CD14-positive monocyte (primary cell): Measurements from ENCODE around the gene BCL2L12. TPM values are rescaled to one million over a fixed set of nuclear protein-coding genes. Genes with fewer than 3 reads are reported as not detected.

Experiments
- DNase-seq, 3 donors: peaks; one replicate each; pipeline ENCODE4 v3.0.0-alpha.2; 2011 to 2022
- H2AFZ ChIP-seq: 2 replicates; pipeline ENCODE4 v1.6.0; 2012; ENCODE audit warnings: mild to moderate bottlenecking, low read depth, low read length, inconsistent platforms; ENCODE audit not compliant: insufficient read depth, poor library complexity, severe bottlenecking
- H3K27ac ChIP-seq, 2 donors: 1 replicate in 1 of 2; 2 replicates in 1 of 2; pipeline ENCODE4 v1.5.1; 2012 to 2013; ENCODE audit warnings: low read length in 2 of 2, control low read depth in 1 of 2, inconsistent platforms in 1 of 2, low read depth in 1 of 2, mild to moderate bottlenecking in 1 of 2
- H3K27me3 ChIP-seq, 2 donors: one replicate each; pipeline versions ENCODE4 v1.6.0 to v1.6.1; 2011 to 2013; ENCODE audit warnings: low read length in 2 of 2; ENCODE audit not compliant: control insufficient read depth in 2 of 2, insufficient read depth in 2 of 2
- H3K36me3 ChIP-seq, 2 donors: replicated peaks in 1 of 2; 1 replicate in 1 of 2; 2 replicates in 1 of 2; pipeline versions ENCODE4 v1.5.1 to v1.6.1; 2012 to 2013; ENCODE audit warnings: low read length in 2 of 2, control low read depth in 1 of 2, inconsistent platforms in 1 of 2, mild to moderate bottlenecking in 1 of 2; ENCODE audit not compliant: insufficient read depth in 2 of 2, control insufficient read depth in 1 of 2
- H3K4me1 ChIP-seq, 2 donors: 1 replicate in 1 of 2; 2 replicates in 1 of 2; pipeline versions ENCODE4 v1.5.1 to v1.6.1; 2012 to 2013; ENCODE audit warnings: low read length in 2 of 2, control low read depth in 1 of 2, inconsistent platforms in 1 of 2, mild to moderate bottlenecking in 1 of 2, moderate library complexity in 1 of 2; ENCODE audit not compliant: insufficient read depth in 2 of 2, control insufficient read depth in 1 of 2
- H3K4me2 ChIP-seq: replicated peaks from 2 replicates; pipeline ENCODE3; 2012; ENCODE audit warnings: low read length, moderate library complexity, mild to moderate bottlenecking; ENCODE audit not compliant: poor library complexity, severe bottlenecking; ENCODE audit errors: extremely low read depth
- H3K4me3 ChIP-seq, 3 experiments: fragments of 200-600 bp in 1 of 3; sonication (generic) in 1 of 3; replicated peaks in 1 of 3; 1 replicate in 2 of 3; 2 replicates in 1 of 3; pipeline ENCODE4 v1.5.1; 2011 to 2013; ENCODE audit warnings: low read length in 3 of 3, mild to moderate bottlenecking in 3 of 3, control low read depth in 2 of 3, low read depth in 2 of 3, inconsistent platforms in 1 of 3, moderate library complexity in 1 of 3
- H3K79me2 ChIP-seq: 2 replicates; pipeline ENCODE4 v1.6.0; 2012; ENCODE audit warnings: mild to moderate bottlenecking, control low read depth, inconsistent platforms, low read length, moderate library complexity; ENCODE audit not compliant: insufficient read depth
- H3K9ac ChIP-seq: 2 replicates; pipeline ENCODE4 v1.6.0; 2017; ENCODE audit warnings: low read length, mild to moderate bottlenecking; ENCODE audit not compliant: insufficient read depth, poor library complexity, severe bottlenecking
- H3K9me3 ChIP-seq, 2 donors: replicated peaks in 1 of 2; 1 replicate in 1 of 2; 2 replicates in 1 of 2; pipeline versions ENCODE4 v1.5.1 to v1.6.1; 2012 to 2013; ENCODE audit warnings: low read length in 2 of 2, control low read depth in 1 of 2; ENCODE audit not compliant: control insufficient read depth in 1 of 2, insufficient read depth in 1 of 2
- H4K20me1 ChIP-seq: 2 replicates; pipeline ENCODE4 v1.6.0; 2012; ENCODE audit warnings: mild to moderate bottlenecking, low read length, control low read depth, moderate library complexity; ENCODE audit not compliant: insufficient read depth
- H3K27ac Mint-ChIP-seq, 7 donors: one replicate each; pipeline ENCODE4 v1.8.0; 2020; ENCODE audit warnings: mild to moderate bottlenecking in 7 of 7, mixed read lengths in 7 of 7, moderate library complexity in 6 of 7, inconsistent platforms in 2 of 7
- H3K27me3 Mint-ChIP-seq, 3 donors: one replicate each; pipeline ENCODE4 v1.8.0; 2021 to 2022; ENCODE audit warnings: low read depth in 3 of 3, mild to moderate bottlenecking in 3 of 3, mixed read lengths in 3 of 3, moderate library complexity in 3 of 3, inconsistent platforms in 1 of 3
- H3K36me3 Mint-ChIP-seq, 2 donors: one replicate each; pipeline ENCODE4 v1.8.0; 2020; ENCODE audit warnings: mixed read lengths in 2 of 2, inconsistent platforms in 1 of 2, mild to moderate bottlenecking in 1 of 2
- H3K4me1 Mint-ChIP-seq: one replicate; pipeline ENCODE4 v1.8.0; 2020; ENCODE audit warnings: mild to moderate bottlenecking, mixed read lengths
- H3K4me3 Mint-ChIP-seq, 2 donors: one replicate each; pipeline ENCODE4 v1.8.0; 2020; ENCODE audit warnings: mild to moderate bottlenecking in 2 of 2, mixed read lengths in 2 of 2, moderate library complexity in 1 of 2
- H3K9me3 Mint-ChIP-seq, 7 donors: one replicate each; pipeline ENCODE4 v1.8.0; 2020 to 2022; ENCODE audit warnings: mixed read lengths in 7 of 7, mild to moderate bottlenecking in 6 of 7, moderate library complexity in 6 of 7, inconsistent platforms in 2 of 7
- CTCF ChIP-seq: fragments of 200-600 bp; IDR thresholded peaks from one replicate; pipeline ENCODE4 v1.8.0; 2022; ENCODE audit warnings: antibody characterized with exemption, mild to moderate bottlenecking
- WGBS: methylation state at CpG from one replicate; pipeline ENCODE4 v1.1.5; 2013; ENCODE audit warnings: missing lambda C conversion rate; ENCODE audit not compliant: insufficient coverage; 5-methylcytosine and 5-hydroxymethylcytosine counted together
- intact Hi-C, 2 donors: fragments of 100-400 bp; cut with micrococcal nuclease; formaldehyde crosslinking; loops; one replicate each; pipeline versions ENCODE4 v1.15.0 to v1.15.1; 2023
- polyA plus RNA-seq, 3 donors: library from polyadenylated mRNA; depleted of rRNA in 1 of 3; unstranded in 2 of 3; stranded (reverse) in 1 of 3; fragments of 300-500 nt in 2 of 3; fragments of >200 nt in 1 of 3; fragmentation: Illumina TruSeq in 2 of 3; gene quantifications; 1 replicate in 2 of 3; 2 replicates in 1 of 3; pipeline ENCODE4 v1.2.3, GENCODE V29; 2012 to 2021

Gene BCL2L12
- polyA plus RNA-seq, 3 donors: 5.7 to 10.3 (median 8.6) TPM

GRCh38 chr19:49683814-49684250 is 18.1 kb downstream of the BCL2L12 start:
- no peak overlapping the region for H3K4me3 Mint-ChIP-seq

GRCh38 chr19:49684251-49684982 is 18.7 kb downstream of the BCL2L12 start:
- Mint-ChIP-seq H3K36me3 (peaks cover 58 to 72% of the 10 kb centered on the region in 2 donors), H3K9me3 (peaks cover 0 to 2% (median 0%) of the 10 kb centered on the region in 7 donors), H3K4me1 (peaks cover 16% of the 10 kb centered on the region), H3K27me3 (peaks cover 11 to 12% (median 12%) of the 10 kb centered on the region in 3 donors), H3K4me3 (no peak overlapping the region), H3K27ac (peak overlapping the region in 3 of 7 donors; percentile 5 to 68 (median 44))
- intact Hi-C loops: no loop called here
- no peak overlapping the region for H3K4me2 ChIP-seq
- H4K20me1 ChIP-seq: peaks cover 15% of the 10 kb centered on the region
- H3K36me3 ChIP-seq: peaks cover 33 to 47% of the 10 kb centered on the region in 2 donors
- WGBS: 92% methylated on average over 33 of the region's 35 CpGs
- DNase-seq: no peak
- no peak overlapping the region for H3K27ac ChIP-seq
- peaks cover 16% of the 10 kb centered on the region for H3K79me2 ChIP-seq
- H3K4me3 ChIP-seq: no peak overlapping the region
- H3K27me3 ChIP-seq: peaks cover 0 to 5% of the 10 kb centered on the region in 2 donors
- H3K4me1 ChIP-seq: peaks cover 16 to 24% of the 10 kb centered on the region in 2 donors
- TF ChIP-seq CTCF: peak; percentile 48
- H2AFZ ChIP-seq: no peak overlapping the region
- H3K9me3 ChIP-seq: no peaks in the 10 kb centered on the region
- no peak overlapping the region for H3K9ac ChIP-seq

More at GRCh38 chr19:49683814-49684250, 18.1 kb downstream of the BCL2L12 start:
- H3K36me3 ChIP-seq: peaks cover 33 to 47% of the 10 kb centered on the region in 2 donors
- Mint-ChIP-seq H3K9me3 (peaks cover 0 to 2% (median 0%) of the 10 kb centered on the region in 7 donors), H3K36me3 (peaks cover 55 to 68% of the 10 kb centered on the region in 2 donors), H3K27me3 (peaks cover 5 to 10% (median 7%) of the 10 kb centered on the region in 3 donors), H3K4me1 (peaks cover 16% of the 10 kb centered on the region), H3K27ac (peak overlapping the region in 2 of 7 donors; percentile 44 to 68)
- WGBS: 96% methylated on average over 18 of the region's 18 CpGs
- no peak for DNase-seq
- no peak for TF ChIP-seq CTCF
- H3K4me3 ChIP-seq: no peak overlapping the region
- peaks cover 21% of the 10 kb centered on the region for H3K79me2 ChIP-seq
- H3K9ac ChIP-seq: no peak overlapping the region
- H3K27me3 ChIP-seq: no peaks in the 10 kb centered on the region
- H2AFZ ChIP-seq: no peak overlapping the region
- no peak overlapping the region for H3K27ac ChIP-seq
- peaks cover 14% of the 10 kb centered on the region for H4K20me1 ChIP-seq
- no peak overlapping the region for H3K4me2 ChIP-seq
- H3K9me3 ChIP-seq: no peaks in the 10 kb centered on the region
- H3K4me1 ChIP-seq: peaks cover 16 to 27% of the 10 kb centered on the region in 2 donors
- intact Hi-C loops: no loop called here
